Activated CD8-positive, alpha-beta memory T cell treated with anti-CD3 and anti-CD28 coated beads for 1 hour (primary cell): Measurements from ENCODE around the gene MSL1.

Experiments used
- DNase-seq, 2 donors: peaks; one replicate each; pipeline ENCODE4 v3.0.0-alpha.2; 2020; ENCODE audit warnings: low read depth in 1 of 2; ENCODE audit errors: extremely low read depth in 1 of 2

Gene MSL1

GRCh38 chr17:40090237-40091119, 31.3 kb upstream of the MSL1 start:
- no peak for DNase-seq

GRCh38 chr17:40091691-40092397, 29.9 kb upstream of the MSL1 start:
- no peak for DNase-seq

GRCh38 chr17:40092581-40092980, 29.2 kb upstream of the MSL1 start:
- DNase-seq, result no peak

- DNase-seq, result no peak
Measured at GRCh38 chr17:40093005-40093579, 28.7 kb upstream of the MSL1 start.

GRCh38 chr17:40093580-40094201, 28.1 kb upstream of the MSL1 start:
- no peak for DNase-seq

GRCh38 chr17:40094874-40095273, 26.9 kb upstream of the MSL1 start:
- no peak for DNase-seq

GRCh38 chr17:40095351-40095943, 26.3 kb upstream of the MSL1 start:
- no peak for DNase-seq

- peak; percentile 45 to 48 for DNase-seq
Measured at GRCh38 chr17:40095944-40096791, 25.6 kb upstream of the MSL1 start.

- no peak for DNase-seq
Measured at GRCh38 chr17:40097087-40097486, 24.7 kb upstream of the MSL1 start.

- DNase-seq, result no peak
Measured at GRCh38 chr17:40097931-40098845, 23.6 kb upstream of the MSL1 start.

GRCh38 chr17:40098846-40099618, 22.7 kb upstream of the MSL1 start:
- DNase-seq, result peak; percentile 96 to 97

GRCh38 chr17:40099619-40100418, 22.0 kb upstream of the MSL1 start:
- no peak for DNase-seq

GRCh38 chr17:40100419-40100668, 21.4 kb upstream of the MSL1 start, which contains the start of gene NR1D1:
NR1D1 (minus strand) TSS chr17:40100589; CDS start chr17:40100094, 495 bp downstream.
- no peak for DNase-seq

- DNase-seq, result peak; percentile 75 to 76
Measured at GRCh38 chr17:40100669-40101366, 21.0 kb upstream of the MSL1 start.

- DNase-seq, result no peak
Measured at GRCh38 chr17:40101367-40102210, 20.2 kb upstream of the MSL1 start.

- DNase-seq, result no peak
Measured at GRCh38 chr17:40103071-40103661, 18.6 kb upstream of the MSL1 start.
